Activated CD4-positive, alpha-beta T cell treated with anti-CD3 and anti-CD28 coated beads, Interleukin-2, Interleukin-4, amounts not matched to agents 100 ng/mL and 50 ng/mL, durations not matched to agents 16 hours and 8 hours (primary cell): ENCODE results near the gene IFITM5.
"Not testable (repeated sequence)": the region's sequence is repeated elsewhere in the genome, so short reads cannot be mapped to it uniquely, and the experiment has no call there.

Experiments used
- DNase-seq: peaks from one replicate; pipeline ENCODE4 v3.0.0-alpha.2; 2020; ENCODE audit warnings: low spot score

The IFITM5 gene

GRCh38 chr11:299081-299891 is at the start of gene IFITM5:
TSS of gene IFITM5 (minus strand) at chr11:299526. CDS start at chr11:299490, 36 bp downstream.
- no peak for DNase-seq

DNA sequence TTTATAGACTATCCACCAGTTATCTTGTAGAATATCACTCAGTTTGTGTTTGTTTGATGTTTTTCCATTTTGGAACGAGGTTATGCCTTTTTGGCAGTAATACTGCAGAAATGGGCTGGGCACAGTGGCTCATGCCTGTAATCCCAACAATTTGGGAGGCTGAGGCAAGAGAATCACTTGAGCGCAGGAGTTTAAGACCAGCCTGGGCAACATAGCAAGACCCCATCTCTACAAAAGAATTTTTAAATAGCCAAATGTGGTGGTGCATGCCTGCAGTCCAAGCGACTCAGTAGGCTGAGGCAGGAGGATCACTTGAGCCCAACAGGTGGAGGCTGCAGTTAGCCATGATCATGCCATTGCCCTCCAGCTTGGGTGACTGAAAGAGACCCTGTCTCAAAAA is 47.2 kb upstream of the IFITM5 start:
- DNase-seq: no peak

DNA sequence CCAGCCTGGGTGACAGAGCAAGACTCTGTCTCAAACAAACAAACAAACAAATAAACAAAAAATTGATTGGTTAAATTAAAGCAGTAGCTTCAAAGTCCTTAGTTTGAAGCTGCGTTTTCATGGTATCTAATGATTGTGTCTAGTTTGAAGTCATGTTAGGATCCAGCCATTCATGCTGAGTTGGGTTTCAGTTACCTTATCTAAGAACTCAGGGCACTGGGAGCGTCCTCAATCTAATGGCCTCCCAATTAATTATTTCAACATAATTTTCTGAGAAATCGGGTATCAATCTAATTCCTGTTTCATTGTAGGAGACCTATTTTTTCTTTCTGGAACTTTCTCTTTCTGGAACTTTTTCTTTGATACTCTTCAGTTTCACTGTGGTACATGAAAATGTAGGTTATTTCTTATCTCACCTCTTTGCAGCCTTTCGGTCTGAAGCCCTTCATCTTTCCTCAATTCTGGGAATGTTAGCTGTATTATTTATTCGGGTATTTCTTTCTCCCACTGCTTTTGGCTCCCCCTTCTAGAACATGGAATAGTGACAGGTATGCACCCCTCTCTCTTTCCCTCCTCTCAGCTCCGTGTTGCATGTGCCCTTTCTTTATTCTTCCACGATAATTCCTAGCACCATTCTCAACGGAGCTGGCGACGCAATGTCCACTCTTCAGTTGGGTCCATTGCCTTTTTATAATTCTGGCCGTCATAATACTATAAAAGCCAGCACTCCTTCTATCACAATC is 45.7 kb upstream of the IFITM5 start:
- no peak for DNase-seq

GRCh38 chr11:342328-342727 is 43.0 kb upstream of the IFITM5 start:
- DNase-seq: no peak

DNA sequence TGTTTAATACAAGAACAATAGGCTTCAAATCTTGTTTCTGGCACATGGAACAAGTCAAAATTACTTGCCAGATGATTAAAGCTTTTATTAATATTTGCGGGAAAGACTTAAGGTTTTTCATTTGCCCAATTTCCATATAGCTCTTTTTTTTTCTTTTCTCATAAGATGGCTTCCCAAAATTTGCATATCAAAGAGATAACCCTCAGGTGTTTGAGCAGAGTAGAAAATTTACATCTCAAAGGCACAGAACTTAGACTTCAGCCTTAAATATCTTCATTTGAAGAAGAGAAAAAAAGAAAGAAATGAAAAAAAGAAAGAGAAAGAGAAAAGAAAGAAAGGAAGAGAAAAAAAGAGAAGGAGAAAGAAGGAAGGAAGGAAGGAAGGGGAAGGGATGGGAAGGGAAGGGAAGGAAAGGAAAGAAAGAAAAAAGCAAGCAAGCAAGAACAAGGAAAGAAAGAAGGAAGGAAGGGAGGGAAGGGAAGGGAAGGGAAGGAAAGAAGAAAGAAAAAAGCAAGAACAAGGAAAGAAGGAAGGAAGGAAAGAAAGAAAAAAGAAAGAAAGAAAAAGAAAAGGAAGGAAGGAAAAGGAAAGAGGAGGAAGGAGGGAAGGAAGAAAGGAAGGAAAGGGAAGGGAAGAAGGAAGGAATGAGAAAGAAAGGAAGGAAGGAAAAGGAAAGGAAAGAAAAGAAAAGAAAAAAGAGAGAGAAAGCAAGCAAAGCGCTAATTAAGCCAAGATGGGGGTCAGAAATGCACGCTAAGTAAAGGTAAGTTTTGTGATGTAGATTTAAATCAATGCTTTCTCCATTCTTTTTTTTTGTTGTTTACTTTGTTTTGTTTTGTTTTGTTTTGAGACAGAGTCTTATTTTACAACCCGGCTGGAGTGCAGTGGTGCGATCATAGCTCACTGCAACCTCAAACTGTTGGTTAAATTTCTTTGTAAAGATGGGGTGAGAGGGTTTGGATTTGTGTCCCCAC is 41.5 kb upstream of the IFITM5 start:
- DNase-seq: no peak

DNA sequence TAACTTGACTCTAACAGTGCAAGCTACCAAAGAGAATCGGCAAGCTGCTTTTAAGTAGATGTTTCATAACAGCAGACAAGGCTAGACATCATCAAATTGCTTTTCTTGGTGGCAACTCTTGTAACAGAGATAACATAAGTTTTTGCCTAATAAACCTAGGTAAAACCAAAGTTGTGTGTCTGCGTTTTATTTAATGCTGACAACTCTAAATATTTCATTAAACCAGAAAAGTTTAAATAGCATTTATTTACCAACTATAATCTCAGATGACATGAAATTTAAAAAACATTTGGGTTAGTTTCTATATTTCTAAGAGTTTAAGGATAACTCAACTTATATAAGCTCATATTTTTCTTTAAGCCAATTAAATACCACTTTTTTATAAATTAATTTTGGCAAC is 40.6 kb upstream of the IFITM5 start:
- no peak for DNase-seq

- DNase-seq: no peak
Observed at GRCh38 chr11:337711-338110, 38.4 kb upstream of the IFITM5 start.

DNA sequence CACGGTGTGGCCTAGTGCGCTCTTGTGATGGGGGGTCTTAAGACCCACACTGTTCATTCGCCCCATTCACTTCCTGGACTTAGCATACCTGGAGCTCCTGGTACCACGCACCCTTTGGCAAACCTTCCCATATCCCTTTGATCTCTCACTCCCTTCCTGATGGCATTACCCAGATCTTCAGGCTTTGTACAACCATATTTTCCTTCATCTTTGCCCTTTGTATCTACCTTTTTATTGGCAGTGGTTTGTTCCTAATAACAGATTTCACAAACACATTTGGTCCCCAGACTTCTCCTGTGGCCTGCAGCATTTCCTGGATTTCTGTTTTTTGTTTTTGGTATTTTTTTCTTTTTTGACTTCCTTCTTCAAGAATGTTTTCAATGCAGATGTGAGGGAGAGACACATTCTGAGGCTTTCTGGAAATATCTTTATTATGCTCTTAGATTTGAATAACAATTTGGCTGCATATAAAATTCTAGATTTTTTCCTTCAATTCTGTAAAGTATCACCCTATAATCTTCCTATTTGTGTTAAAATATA is 37.4 kb upstream of the IFITM5 start:
- no peak for DNase-seq

- DNase-seq: no peak
Observed at GRCh38 chr11:335779-336658, 36.7 kb upstream of the IFITM5 start.

DNA sequence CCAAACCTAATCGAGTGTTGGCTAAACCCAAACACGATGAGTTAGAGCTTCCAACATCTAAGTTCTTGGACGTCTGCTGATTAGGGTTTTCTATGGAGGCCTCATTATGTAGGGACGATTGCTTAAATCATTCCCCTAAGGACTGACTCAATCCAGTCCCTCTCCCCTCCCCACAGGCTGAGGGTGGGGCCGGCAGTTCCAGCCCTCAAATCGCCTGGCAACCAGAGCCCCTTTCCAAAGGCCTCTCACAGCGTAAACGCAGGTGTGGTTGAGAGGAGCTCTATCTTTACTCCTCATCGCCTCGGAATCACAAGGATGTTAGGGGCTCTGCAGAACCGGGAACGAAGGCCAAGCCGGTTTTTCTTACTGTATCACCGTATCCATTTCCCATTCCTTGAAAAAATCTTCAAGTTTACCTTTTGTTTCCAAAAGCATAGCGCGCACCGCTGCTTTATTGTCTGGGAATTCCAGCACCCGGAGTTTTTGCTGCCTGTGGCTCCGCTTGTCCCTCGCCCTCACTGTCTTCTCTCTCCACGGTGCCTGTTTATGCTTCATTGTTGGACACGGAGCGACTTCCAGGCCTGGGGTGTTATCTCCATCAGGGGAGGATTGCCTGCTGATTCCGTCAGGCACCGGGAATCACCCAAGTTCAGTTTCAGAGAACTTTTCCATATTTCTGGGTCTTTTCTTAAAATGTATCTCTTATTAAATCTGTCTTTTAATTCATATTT is 35.1 kb upstream of the IFITM5 start:
- DNase-seq: no peak

GRCh38 chr11:333616-334263 is 34.4 kb upstream of the IFITM5 start:
- DNase-seq: not testable (repeated sequence)

- no peak for DNase-seq
Observed at GRCh38 chr11:332651-333480, 33.5 kb upstream of the IFITM5 start.

GRCh38 chr11:331358-332060 is 32.2 kb upstream of the IFITM5 start:
- DNase-seq: no peak

- no peak for DNase-seq
Observed at GRCh38 chr11:330694-331357, 31.5 kb upstream of the IFITM5 start.

GRCh38 chr11:330307-330693 is 31.0 kb upstream of the IFITM5 start:
- DNase-seq: no peak

GRCh38 chr11:329886-330253 is 30.5 kb upstream of the IFITM5 start:
- no peak for DNase-seq

GRCh38 chr11:328516-329100 is 29.3 kb upstream of the IFITM5 start:
- not testable (repeated sequence) for DNase-seq
